ENCODE measurements around the gene PECR.
"Not testable (repeated sequence)": the region's sequence is repeated elsewhere in the genome, so short reads cannot be mapped to it uniquely, and the experiment has no call there.

PECR gene

GRCh38 chr2:215994911-215995310, 86.7 kb downstream of the PECR start:
- H3K27ac ChIP-seq, result no peak overlapping the region
- TF ChIP-seq CTCF (conservative IDR thresholded peaks at IDR 0.05), result no peak

- not testable (repeated sequence) for H3K27ac ChIP-seq
Measured at GRCh38 chr2:215988556-215989207, 92.9 kb downstream of the PECR start.

Measured in VCaP (cell line).